IPS-NIHi11 (cell line): Measurements from ENCODE around the gene VDR.
"Not testable (repeated sequence)": the region's sequence is repeated elsewhere in the genome, so short reads cannot be mapped to it uniquely, and the experiment has no call there.

Experiments used
- DNase-seq: peaks from one replicate; pipeline ENCODE4 v3.0.0; 2012; ENCODE audit warnings: mixed read lengths, low spot score

Gene VDR

DNA sequence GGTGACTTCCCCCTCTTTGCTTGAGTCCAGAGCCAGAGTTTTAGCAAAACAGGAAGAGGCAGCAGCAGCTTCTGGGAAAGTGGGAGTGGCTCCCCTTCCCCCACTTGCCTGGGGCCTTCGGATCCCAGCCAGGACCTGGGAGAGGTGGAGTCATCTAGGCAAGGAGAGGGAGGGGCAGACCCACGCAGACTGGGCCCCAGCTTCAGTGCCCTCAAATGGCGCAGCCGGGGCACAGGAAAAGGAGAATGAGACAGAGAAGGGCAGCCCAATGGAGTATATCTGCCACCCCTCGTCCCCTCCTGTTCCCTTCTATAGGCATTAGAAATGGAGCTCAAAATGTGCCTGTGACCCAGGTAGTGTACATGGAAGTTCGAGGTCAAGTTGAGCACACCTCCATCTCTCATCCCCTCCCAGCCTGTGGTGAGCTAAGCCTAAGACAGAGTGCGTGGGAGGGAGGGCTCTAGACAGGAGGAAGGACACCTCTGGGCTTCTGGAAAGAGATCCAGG is 75.8 kb downstream of the VDR start:
- DNase-seq: peak; percentile 82

DNA sequence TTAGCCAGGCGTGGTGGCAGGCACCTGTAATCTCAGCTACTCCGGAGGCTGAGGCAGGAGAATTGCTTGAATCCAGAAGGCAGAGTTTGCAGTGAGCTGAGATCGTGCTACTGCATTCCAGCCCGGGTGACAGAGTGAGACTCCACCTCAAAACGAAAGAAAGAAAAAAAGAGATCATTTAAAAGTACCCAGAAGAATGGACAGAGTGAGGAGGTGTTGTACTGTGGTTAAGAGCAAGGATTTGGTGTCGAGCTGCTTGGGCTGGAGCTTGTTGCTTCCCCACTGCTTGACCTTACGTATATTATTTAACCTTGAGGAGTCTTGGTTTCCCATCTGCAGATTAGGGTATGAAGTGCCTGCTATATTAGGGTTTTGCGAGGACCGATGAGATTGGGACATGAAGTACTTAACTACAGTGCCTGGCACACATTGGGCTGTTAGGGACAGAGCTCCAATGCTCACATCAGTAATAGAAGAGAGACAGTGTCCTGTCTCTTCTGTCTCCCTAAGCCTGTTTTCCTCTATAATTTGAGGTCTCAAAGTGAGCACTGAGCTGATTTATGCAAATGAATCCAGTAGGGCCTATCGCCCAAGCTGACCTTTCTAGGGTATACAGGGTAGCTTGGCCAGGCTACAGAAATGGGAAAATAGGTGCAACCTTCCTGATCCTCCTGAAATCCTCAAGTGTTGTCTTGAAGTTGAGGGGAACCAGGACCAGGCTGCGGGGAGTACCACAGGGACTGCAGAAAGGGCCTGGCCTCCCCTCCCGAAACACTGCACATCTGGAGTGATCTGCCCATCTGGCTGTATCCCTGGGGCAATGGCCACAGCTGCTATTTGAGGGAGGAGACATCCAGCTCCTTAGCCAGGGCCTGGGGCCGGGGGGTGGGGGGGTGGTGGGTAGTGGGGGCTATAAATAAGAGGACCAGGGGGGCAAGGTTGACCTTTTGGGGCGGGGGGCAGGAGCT is 76.5 kb downstream of the VDR start:
- no peak for DNase-seq

DNA sequence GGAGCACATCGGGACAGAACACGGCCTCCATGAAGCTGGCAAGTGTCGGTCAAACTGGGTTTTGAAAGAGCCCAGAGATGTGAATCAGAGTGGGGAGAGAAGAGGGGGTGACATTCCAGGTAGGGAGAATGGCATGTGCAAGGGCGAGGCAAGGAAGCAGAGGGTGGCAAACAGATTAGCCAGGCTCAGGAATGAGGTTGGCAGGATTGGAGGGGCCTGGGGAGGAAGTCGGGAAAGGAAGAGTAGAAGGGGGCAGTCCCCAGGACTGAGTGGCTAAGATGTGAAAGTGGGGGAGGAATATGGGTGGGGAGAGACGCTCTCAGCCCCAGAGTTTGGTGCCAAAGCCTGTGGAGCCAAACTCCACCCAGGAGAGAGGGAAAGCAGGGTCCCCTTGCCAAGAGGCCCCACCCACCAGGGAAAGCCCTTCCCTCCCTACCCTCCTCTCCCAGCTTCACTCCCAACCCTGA is 79.6 kb downstream of the VDR start:
- no peak for DNase-seq

- no peak for DNase-seq
These were observed 80.2 kb downstream of the VDR start for GRCh38 chr12:47824635-47825034.

DNA sequence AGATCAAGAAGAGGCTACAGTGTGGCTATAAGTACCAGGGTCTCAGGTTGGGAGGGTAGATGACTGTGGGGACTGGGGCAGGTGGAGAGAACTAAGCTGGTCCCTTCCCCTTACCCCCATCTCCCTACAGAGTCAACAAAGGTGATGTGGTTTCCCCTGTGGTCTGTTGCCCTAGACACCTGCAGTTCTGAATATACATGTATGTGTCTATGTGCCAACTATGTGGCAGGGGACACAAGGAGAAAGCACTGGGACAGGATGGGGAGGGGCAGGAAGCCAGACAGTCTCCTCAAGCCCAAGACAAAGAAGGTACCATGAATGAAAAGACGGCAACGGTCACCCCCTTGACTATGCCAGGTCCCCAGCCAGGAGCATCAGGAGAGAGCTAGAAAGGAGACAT is 80.6 kb downstream of the VDR start:
- no peak for DNase-seq

GRCh38 chr12:47823422-47824086 is 81.2 kb downstream of the VDR start:
- DNase-seq: no peak

- DNase-seq: no peak
These were observed 81.9 kb downstream of the VDR start for GRCh38 chr12:47822863-47823262.

DNA sequence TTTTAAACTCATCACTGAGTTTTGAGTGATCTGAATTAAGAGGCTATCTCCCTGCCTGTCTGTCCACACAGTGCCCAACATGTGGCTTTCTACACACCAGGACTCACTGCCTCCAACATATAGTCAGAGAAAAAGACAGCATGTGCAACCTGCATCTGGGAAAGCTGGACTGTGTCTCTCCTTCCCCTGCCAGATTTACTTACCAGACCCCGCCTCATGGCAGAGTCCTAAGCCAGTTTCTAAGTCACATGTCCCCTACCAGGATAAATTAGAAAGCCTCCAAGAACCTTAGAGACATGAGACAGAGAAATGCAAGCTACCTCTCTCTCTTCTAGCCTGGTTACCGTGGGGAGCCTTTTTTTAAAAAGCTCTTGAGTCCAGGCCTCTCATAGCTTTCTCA is 82.4 kb downstream of the VDR start:
- no peak for DNase-seq

GRCh38 chr12:47821346-47821706 is 83.5 kb downstream of the VDR start:
- no peak for DNase-seq

DNA sequence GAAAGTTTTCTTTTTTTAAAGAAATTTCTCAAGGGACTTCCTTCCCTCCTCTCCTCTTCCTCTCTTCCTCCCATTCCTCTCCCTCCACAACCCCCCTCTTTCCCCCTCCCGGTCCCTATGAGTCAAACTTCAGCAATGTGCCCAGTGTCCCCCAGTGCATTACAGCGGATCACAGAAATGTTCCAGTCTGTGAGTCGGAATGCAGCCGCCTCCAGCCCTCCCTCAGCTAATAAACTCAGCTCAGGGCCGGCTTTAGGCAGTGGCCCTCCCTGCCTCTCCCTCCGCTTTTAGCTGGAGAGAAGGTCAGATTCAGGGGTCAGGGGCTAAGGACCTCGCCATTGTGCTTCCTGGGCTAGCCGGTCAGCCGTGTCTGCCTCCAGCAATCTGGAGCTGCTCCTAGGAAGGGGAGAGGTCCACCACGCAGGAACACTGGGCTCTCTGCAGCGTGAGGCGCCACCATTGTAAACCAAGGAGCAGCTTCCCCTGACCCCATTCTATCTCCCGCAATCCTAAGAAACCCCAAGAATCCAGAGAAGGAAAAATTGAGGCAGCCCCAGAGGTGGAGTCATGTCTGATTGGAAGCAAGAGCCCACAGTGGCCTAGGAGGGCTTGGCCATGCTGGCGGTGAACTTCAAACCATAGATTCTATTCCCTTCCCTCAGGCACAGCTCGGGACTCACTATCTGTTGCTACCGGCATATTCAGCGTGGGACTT is 84.0 kb downstream of the VDR start:
- peak; percentile 88 for DNase-seq

GRCh38 chr12:47819896-47820630 is 84.7 kb downstream of the VDR start, which contains the start of gene HDAC7:
Gene HDAC7 (minus strand): TSS chr12:47819903. CDS start chr12:47819785, 118 bp downstream.
- DNase-seq: peak; percentile 95

- DNase-seq: peak; percentile 75
These were observed 85.5 kb downstream of the VDR start for GRCh38 chr12:47819138-47819895.

- DNase-seq: no peak
These were observed 86.2 kb downstream of the VDR start for GRCh38 chr12:47818467-47819137.

GRCh38 chr12:47818007-47818376 is 86.8 kb downstream of the VDR start:
- DNase-seq: no peak

DNA sequence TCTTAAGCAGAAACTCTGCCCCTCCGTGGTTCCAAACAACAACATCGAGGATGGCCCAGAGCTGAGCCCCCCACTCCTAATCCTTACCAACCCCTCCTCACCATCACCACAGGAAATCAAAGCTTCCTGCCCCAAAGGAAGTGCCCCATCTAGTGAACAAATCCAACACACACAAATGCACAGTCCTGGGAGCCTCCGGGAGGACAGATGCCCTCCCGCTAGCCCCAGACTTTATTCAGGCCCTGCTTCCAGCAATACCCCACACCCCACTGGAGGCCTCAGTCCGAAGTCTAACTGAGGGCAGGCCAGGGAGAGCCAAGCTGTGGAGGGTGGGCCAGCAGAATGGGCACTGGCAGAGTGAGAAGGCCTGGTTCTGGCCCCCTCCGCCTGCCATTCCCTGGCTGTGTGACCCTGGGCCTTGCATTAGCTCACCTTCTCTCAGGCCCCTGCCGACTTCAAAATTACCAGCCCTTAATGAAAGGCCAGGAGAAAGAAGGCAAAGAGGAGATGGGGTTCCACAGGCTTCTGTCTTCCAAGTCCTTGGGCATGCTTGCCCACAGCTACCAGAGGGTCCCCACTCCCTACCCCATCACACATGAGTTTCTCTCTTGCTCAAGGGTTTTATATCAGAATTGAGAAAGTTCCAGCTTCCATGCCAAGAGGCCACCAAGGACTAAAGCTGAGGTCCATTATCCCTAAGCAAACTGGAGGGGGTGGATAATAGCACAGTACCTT is 87.4 kb downstream of the VDR start:
- no peak for DNase-seq

DNA sequence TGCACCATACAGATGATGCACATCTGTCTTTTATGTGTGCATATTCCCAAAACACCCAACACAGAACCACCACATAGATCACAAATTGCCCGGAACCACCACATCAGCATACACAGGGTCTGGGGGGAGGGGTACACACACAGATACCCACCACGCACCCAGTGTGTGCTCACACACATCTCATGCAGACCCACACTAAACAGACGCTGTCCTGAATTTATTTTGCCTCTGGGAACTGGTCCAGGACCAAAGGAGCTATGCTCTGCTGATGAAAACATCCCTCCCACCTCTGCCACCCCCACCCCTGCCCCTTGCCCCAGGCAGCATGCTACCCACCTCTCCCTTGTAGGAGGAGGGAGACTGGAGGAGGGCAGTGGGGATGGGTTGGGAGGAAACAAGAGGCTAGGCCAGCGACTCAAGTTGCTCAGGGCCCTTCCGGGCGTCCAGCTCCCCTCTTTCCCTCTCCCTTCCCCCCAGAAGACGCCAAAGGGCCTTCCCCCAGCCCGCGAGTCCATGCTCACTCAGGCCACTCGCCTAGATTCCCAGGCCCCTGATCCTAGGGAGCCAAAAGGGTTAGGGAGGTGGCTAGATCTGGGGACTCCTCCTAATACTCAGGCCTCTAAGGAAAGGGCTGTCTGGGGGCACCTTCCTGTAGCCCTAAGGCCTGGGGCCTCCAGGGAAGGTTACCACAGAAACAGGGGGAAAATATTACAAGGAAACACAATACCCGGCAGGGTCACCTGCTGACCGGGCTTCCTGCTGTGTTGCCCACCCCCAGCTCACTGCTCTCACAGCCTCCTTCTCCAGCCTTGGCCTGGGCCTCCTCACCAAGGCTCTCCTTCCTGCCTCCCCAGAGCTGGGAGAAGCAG is 88.2 kb downstream of the VDR start:
- DNase-seq: no peak

GRCh38 chr12:47815447-47815846 is 89.3 kb downstream of the VDR start:
- not testable (repeated sequence) for DNase-seq

GRCh38 chr12:47814539-47815170 is 90.1 kb downstream of the VDR start:
- no peak for DNase-seq
